GM19438 (cell line): ENCODE measurements around the gene RNF225.
"Not testable (repeated sequence)": the region's sequence is repeated elsewhere in the genome, so short reads cannot be mapped to it uniquely, and the experiment has no call there.

Experiments
- ATAC-seq: cut with Tn5 transposase; IDR thresholded peaks from one replicate; pipeline ENCODE4 v1.9.1; 2021; ENCODE audit warnings: low read depth; ENCODE audit not compliant: unreplicated experiment

The RNF225 gene

GRCh38 chr19:58395220-58395978 lies at the start of gene RNF225:
Gene RNF225 (plus strand): TSS chr19:58395656. CDS start chr19:58396090, 434 bp downstream.
- ATAC-seq, result no peak

- ATAC-seq, result peak; percentile 85
These were observed 48.2 kb upstream of the RNF225 start for GRCh38 chr19:58346961-58347929.

- ATAC-seq, result not testable (repeated sequence)
These were observed 47.4 kb upstream of the RNF225 start for GRCh38 chr19:58348080-58348479.

GRCh38 chr19:58349590-58349989 lies 45.9 kb upstream of the RNF225 start:
- ATAC-seq, result no peak

- no peak for ATAC-seq
These were observed 45.2 kb upstream of the RNF225 start for GRCh38 chr19:58350001-58350861.

GRCh38 chr19:58350871-58351557 lies 44.4 kb upstream of the RNF225 start:
- no peak for ATAC-seq

- ATAC-seq, result no peak
These were observed 43.9 kb upstream of the RNF225 start for GRCh38 chr19:58351558-58351878.

GRCh38 chr19:58351990-58352755 lies 43.3 kb upstream of the RNF225 start:
- ATAC-seq, result no peak

GRCh38 chr19:58352760-58353671 lies 42.4 kb upstream of the RNF225 start, which contains the start of gene A1BG:
Gene A1BG (minus strand): TSS chr19:58353492. CDS start chr19:58353437, 55 bp downstream.
- ATAC-seq, result no peak

GRCh38 chr19:58353717-58354477 lies 41.6 kb upstream of the RNF225 start:
- ATAC-seq, result no peak

- no peak for ATAC-seq
These were observed 40.9 kb upstream of the RNF225 start for GRCh38 chr19:58354478-58355030.

- ATAC-seq, result no peak
These were observed 40.1 kb upstream of the RNF225 start for GRCh38 chr19:58355215-58355796.

- ATAC-seq, result no peak
These were observed 39.3 kb upstream of the RNF225 start for GRCh38 chr19:58355908-58356765.

GRCh38 chr19:58356766-58357480 lies 38.5 kb upstream of the RNF225 start:
- ATAC-seq, result no peak

- ATAC-seq, result no peak
These were observed 37.8 kb upstream of the RNF225 start for GRCh38 chr19:58357481-58358145.
